Kasumi-1 (cell line): ENCODE data around the gene HID1.
A peak's percentile ranks its signal among the peaks of the same experiment; 100 is the strongest.
"Not testable (repeated sequence)": the region's sequence is repeated elsewhere in the genome, so short reads cannot be mapped to it uniquely, and the experiment has no call there.

ENCODE experiments used
- DNase-seq, 2 experiments: peaks; one replicate each; lab custom pipeline; 2025; lab: John Stamatoyannopoulos, UW

The HID1 gene

GRCh38 chr17:74999523-74999922, 27.0 kb upstream of the HID1 start:
- DNase-seq, result no peak

- DNase-seq, result no peak
Measured at GRCh38 chr17:74998783-74999182, 26.2 kb upstream of the HID1 start.

- no peak for DNase-seq
Measured at GRCh38 chr17:74995847-74996246, 23.3 kb upstream of the HID1 start.

GRCh38 chr17:74994440-74994839, 21.9 kb upstream of the HID1 start:
- DNase-seq, result no peak

- no peak for DNase-seq
Measured at GRCh38 chr17:74992223-74992622, 19.7 kb upstream of the HID1 start.

- no peak for DNase-seq
Measured at GRCh38 chr17:74990581-74991105, 18.1 kb upstream of the HID1 start.

- peak; percentile 73 to 74 for DNase-seq
Measured at GRCh38 chr17:74987909-74988711, 15.6 kb upstream of the HID1 start.

- DNase-seq, result peak; percentile 96 to 97
Measured at GRCh38 chr17:74987418-74987908, 14.9 kb upstream of the HID1 start, which contains the start of gene CDR2L. CDR2L (plus strand) TSS chr17:74987632; CDS start chr17:74988044, 412 bp downstream.

- DNase-seq, result no peak
Measured at GRCh38 chr17:74986206-74986576, 13.6 kb upstream of the HID1 start.

GRCh38 chr17:74982663-74983313, 10.2 kb upstream of the HID1 start:
- DNase-seq, result not testable (repeated sequence)

GRCh38 chr17:74981979-74982662, 9.6 kb upstream of the HID1 start:
- DNase-seq, result no peak

- no peak for DNase-seq
Measured at GRCh38 chr17:74981318-74981978, 8.9 kb upstream of the HID1 start.

- no peak for DNase-seq
Measured at GRCh38 chr17:74979408-74980146, 7.0 kb upstream of the HID1 start.

- DNase-seq, result no peak
Measured at GRCh38 chr17:74978240-74978639, 5.7 kb upstream of the HID1 start.

- no peak for DNase-seq
Measured at GRCh38 chr17:74977802-74978201, 5.2 kb upstream of the HID1 start.

GRCh38 chr17:74975943-74976342, 3.4 kb upstream of the HID1 start:
- no peak for DNase-seq

- DNase-seq, result no peak
Measured at GRCh38 chr17:74972973-74973328, 392 bp upstream of the HID1 start.

GRCh38 chr17:74971842-74972106, 785 bp downstream of the HID1 start:
- no peak for DNase-seq

GRCh38 chr17:74971069-74971841, 1.3 kb downstream of the HID1 start:
- DNase-seq, result no peak

- DNase-seq, result no peak
Measured at GRCh38 chr17:74970395-74970794, 2.2 kb downstream of the HID1 start.

- DNase-seq, result not testable (repeated sequence)
Measured at GRCh38 chr17:74969501-74969900, 3.1 kb downstream of the HID1 start.
